Stimulated activated CD8-positive, alpha-beta memory T cell treated with anti-CD3 and anti-CD28 coated beads, Interleukin-7, amount 100 ng/mL, for 4 hours (primary cell): ENCODE measurements around the gene ABCB11.
"Not testable (repeated sequence)": the region's sequence is repeated elsewhere in the genome, so short reads cannot be mapped to it uniquely, and the experiment has no call there.

Source experiments
- DNase-seq, 2 donors: peaks; one replicate each; pipeline ENCODE4 v3.0.0-alpha.2; 2020; ENCODE audit warnings: low read depth in 2 of 2

Gene ABCB11

DNA sequence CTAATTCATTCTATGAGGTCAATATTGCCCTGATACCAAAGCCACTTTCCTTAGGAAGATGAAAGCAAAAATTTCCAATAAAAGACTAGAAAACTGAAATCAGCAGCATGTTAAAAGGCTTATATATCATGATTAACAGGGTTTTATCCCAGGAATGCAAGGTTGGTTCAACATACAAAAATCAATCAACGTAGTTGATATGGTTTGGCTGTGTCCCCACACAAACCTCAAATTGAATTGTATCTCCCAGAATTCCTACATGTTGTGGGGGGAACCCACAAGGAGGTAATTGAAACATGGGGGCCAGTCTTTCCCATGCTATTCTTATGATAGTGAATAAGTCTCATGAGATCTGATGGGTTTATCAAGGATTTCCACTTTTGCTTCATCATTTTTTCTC is 11.7 kb upstream of the ABCB11 start:
- DNase-seq, result no peak

DNA sequence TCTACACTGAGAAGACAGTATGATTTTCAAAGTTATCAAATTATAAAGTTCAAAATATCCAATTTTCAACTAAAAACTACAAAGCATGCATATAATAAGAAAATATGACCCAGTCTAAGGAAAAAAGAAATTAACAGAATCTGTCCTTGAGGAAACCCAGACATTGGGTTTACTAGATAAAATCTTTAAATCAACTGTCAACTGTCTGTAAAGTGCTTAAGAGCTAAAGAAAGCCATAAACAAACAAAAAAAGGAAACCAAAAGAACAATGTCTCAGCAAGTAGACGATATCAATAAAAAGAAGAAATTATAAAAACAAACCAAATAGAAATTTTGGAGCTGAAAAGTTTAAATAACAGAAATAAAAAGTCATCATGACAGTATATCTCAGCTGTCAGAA is 10.5 kb upstream of the ABCB11 start:
- no peak for DNase-seq

DNA sequence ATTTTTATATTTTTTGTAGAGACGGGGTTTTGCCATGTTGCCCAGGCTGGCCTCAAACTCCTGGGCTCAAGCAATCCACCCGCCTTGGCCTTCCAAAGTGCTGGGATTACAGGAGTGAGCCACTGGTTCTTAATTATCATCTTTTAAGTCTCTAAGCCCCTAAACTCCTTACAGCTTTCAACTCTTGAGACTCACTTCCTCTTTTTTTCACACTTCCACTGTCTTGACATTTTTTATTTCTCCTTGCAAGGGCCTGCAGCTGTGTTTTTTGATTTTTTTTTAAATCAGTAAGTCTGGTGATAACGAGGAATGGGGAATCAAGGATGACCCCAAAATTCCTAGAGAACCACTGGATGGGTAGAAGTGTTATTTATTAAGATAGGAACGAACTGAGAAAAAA is 8.6 kb upstream of the ABCB11 start:
- no peak for DNase-seq

DNA sequence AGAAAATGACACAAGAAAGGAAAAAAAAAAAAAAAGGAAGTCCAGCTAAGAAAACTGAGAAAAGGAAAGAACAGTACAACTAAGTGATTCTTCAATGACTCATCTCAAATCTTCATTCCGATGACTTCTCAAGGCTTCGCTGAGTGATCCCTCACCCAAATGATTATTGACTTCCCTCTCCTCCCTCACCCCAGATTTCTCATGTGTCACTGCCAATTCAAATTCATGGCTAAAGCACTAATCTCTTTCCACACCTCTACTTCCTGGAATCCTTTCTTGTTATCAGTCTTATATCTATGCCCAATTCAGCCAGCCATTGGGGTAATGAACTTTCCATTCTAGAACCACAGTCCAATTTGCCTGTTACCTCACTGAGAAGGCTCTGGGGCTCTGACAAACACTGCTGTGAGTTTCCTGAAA is 7.2 kb upstream of the ABCB11 start:
- DNase-seq, result no peak

DNA sequence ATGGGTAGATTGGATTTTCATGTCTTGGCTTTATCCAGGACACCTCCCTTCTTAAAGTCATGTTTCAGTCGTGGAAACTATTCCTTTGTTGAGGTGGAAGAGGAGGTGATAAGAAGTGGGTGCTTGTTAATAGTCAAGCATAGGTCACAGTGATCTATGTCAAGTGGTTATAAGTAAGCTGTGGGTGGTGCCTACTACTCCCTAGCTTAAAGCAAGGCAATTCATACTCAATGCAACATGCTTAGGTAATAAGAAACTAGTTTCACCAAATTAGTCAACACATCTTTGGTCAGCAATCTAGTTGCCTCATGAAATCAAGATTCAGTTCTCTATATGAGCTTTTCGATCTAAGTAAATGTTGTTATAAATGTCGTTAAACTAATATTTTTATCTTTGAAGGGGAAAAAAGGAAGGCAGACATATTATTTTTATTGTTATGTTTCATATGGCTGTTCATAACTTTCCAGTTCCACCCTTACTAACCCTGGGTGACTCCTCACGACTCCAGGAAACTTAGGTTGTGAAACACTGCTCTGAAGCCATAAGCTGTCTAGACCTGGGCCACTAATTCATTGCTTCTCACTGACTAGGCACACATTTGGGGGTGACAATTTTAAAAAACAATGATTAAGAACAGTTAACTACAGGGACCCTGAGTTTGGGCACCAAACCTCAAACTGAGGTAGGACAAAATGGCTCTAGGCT is 5.8 kb upstream of the ABCB11 start:
- no peak for DNase-seq

DNA sequence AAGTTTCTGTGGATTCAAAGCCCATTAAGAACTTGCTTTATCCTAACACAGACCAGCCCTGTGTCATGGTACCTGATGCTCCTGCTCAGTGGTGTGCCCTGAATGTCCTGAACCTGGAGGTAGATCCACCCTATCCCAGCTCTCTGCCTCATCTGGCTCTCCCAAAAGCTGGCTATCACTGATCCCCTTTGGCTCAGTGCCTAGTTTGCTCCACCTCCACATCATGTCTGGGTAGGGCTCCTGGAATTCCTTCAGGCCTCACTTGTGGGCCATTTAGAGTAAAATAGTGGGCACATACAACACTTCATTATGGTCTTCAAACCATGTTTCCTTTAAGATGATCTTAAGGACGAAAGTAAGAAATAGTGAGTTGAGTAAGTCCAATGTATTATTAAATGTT is 4.8 kb upstream of the ABCB11 start:
- DNase-seq, result no peak

DNA sequence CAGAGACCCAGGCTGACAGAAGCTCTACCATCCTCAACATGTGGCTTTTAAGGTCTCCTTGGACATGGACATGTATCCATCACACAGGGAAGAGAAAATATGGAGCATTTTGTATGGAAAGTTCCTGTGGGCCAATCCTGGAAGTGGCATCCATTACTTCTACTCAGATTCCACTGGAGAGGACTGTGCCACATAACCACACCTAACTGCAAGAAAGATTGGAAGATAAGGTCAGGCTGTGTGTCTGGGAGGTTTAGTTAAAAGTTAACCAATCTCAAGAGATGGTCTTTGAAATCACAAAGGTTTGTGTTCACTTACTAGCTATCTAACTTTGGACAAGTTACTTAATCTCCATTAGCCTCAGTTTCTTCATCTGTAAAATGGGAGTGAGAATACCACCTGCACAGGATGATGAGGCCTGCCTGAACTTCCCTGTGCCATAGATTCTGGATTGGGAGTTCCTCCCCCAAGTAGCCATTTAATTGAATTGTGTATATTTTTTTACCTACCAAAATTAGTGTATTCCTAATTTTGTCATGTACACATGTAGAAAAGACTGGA is 3.9 kb upstream of the ABCB11 start:
- no peak for DNase-seq

DNA sequence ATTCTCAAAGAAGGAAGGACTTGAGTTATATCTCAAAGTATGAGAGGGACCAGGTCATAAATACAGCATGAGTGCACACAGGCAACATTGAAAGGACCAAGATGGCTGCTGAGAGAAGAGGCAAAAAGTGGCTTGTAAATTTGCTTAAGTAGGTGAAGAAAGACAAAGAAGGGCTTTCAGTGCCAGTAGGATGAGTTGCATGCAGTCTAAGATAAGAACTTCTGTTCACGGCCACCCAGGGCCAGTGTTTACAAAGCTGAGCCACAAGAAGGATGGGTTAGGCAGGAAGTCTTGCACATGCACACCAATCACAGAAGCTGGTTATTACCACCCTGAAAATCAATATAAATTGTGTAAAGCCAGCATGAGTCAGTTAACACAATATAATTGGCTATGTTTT is 3.1 kb upstream of the ABCB11 start:
- no peak for DNase-seq

DNA sequence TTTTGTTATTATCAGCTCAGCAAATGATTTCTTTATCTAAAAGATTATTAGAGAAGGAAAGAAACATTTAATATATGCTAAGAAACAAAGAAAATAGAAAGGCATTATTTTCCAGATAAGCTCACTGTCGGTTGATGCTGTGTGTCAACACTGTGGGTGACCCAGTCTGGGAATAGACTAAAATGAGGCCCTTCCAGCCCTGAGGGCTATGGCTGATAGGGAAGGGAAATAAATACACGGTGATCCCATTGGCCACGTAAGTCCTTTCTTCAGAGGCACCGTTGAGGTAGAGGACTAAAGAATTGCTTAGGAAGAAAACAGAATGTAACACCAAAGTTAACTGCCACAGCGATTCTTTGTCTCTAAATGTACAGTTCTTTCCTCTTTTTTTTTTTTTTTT is 1.8 kb downstream of the ABCB11 start:
- DNase-seq, result no peak

DNA sequence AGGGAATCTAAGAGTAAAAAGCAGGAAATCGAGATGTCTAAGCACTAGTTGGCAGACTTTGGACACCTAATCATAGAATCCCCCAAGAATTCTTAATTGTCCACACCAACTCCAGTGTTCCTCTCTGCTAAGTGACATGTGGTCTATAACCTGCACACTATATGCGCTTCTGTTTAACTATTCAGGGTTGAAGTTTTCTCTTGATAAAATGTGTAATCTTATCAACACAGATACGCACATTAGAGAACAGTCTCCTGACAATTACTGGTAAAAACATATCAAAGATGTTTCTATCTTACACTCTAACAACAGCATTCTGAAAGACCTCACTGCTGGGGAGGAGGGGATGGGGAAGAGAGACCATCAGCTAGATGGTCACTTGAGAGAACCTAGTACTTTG is 3.9 kb downstream of the ABCB11 start:
- DNase-seq, result no peak

DNA sequence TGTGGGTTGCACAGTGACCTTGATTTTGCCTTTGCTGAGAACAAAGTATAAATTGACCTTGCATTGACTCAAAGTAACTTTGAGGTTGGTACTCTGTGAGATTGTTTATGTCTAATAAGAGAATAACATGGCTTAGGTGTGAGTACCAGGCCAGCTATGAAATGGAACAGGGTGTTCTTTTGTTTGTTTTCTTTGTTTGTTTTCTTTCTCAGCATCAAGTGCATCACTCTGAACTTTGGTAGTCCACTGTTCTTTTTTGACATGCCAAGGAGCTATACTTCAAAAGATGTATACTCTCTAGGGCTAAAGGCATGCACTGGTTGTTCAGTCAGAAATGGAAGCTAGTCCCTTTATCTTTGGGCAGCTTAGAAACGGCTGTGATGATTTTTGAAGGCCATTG is 5.1 kb downstream of the ABCB11 start:
- DNase-seq, result no peak

DNA sequence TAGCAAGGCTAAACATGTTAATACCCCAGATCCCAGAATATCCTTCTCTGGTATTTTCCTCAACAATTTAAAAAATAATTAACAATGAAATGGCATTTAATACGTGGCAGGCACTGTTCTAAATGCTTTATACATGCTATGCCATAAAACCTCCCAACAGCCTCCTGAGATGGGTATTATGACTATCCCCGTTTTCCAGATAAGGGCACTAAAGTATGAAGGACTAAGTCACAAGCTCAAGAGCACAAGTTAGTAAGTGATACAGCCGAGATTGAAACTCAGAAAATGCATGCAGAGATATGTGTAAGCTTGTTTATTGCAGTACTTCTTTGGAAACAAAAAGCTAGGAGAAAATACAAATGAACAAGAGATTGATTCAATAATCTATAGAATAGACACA is 8.0 kb downstream of the ABCB11 start:
- no peak for DNase-seq

DNA sequence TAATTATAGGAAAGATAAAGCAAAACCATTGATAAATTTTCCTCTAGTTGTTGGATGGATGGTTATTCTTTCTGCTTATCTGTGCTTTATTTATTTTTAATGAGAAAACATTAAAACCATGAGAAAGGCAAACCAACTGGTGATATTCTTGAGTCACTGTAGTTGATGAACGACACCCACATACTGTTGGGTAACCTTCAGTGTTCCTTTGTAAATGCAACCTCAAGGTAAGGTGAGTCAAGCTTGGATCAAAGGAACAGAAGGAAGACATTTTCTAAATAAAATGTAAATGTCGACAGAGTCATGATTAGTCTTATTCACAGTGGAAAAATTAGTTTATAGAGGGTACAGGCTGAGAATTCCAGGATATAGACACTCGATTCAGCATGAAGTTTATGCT is 12.7 kb downstream of the ABCB11 start:
- DNase-seq, result no peak

DNA sequence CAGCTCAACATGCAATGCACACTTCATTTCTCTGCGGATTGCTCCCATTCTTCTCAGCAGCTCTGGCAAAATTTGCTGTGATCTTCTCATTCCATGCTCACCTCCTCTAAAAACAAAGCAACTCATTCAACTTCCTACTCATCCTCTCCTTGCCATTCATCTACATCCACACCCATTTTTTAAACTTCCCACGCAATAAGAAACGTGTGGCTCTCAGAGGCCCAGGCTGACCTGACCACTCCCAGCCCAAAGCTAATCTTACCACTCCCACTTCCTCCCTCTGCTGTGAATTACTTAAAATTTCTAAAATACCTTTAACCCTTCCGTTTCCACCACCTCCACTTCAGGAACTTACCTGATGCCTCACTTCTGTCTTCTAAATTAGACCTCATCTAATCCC is 15.2 kb downstream of the ABCB11 start:
- DNase-seq, result no peak

DNA sequence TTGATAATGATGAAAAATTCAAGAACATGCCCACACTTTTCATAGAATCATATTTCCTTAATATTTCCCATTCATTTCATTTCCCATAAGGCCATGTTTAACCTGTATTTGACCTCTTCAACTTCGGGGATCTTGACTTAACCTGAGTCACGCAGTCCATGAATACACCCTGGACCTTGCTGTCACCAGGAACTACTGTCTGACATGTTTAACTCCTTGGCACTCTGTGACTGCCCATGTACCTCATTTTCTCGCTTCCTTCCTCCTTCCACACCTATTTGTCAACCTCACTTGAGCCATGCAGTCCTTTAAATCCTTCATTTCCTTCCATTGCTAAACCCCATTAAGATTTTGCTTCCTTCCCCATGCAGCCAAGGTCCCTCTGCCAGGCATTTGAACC is 16.3 kb downstream of the ABCB11 start:
- DNase-seq, result no peak

DNA sequence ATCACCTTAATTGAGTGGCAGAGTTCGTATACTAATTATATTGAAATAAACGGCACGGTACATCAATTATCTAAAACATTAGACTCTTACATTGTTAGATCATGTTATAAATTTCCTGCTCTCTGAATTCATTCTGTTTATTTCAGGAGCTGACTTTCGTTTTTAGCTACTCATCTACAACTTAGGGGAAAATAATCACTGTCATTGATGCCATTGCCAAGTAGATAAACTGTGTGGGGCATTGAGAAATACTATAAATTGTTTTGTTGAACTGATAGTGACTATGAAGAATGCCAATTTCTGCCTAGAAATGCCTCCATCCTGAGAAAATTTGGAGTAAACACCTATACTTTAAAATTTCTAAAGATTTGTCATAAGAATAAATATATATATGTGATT is 17.5 kb downstream of the ABCB11 start:
- DNase-seq, result no peak

DNA sequence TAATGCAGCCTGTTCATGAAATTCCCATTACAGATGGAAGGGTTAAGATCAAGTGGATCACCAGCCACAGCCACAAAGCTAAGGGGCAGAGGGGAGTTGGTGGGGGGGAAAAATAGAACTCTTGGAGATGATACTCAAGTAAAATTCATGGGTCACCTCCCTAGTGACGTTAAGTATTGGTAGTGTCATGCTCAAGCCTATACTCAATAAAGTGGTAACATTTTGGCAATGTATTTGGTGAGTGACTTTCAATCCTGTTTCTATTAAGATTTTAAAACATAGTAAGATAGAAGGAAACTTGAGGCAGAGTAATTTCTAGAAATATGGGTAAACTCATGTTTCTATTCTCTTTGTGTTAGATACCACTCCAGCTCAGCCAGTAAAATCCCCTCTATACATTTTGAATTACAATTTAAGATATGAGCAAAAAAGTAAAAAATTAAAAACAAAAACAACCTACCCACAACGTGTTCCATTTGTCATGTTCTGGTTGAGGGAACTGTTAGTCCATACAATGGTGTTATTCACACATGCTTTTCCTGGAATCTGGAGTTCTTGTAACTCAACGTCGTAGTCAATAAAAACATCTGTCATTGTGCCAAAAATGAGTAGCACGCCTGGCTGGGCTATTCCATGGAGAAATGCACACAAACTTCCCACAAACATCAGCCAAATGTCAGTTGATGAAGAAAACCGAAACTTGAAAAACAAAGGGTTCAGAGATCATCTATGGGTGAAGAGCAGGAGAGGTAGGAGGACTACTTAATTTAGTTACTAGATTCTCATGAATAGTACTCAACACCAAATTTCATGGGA is 18.1 kb downstream of the ABCB11 start:
- no peak for DNase-seq

DNA sequence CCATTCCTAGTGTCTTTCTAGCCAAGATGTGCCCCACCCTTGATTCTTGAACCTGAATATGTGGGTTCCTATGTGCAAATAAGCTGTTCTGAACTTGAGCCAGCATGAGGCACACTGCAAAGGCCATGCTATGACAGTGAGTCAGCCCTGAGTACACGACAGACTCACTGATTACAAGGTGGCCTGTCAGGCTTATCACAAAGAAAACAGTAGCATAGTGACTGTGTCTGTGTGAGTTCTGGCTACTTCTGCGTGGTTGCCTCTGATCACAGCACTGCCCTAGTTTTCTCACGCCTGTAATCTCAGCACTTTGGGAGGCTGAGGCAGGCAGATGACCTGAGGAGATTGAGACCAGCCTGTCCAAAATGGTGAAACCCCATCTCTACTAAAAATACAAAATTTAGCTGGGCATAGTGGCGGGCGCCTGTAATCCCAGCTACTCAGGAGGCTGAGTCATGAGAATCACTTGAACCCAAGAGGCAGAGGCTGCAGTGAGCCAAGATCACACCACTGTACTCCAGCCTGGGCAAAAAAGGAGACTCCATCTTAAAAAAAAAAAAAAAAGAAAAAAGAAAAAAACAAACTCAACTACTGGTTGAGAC is 18.8 kb downstream of the ABCB11 start:
- not testable (repeated sequence) for DNase-seq

DNA sequence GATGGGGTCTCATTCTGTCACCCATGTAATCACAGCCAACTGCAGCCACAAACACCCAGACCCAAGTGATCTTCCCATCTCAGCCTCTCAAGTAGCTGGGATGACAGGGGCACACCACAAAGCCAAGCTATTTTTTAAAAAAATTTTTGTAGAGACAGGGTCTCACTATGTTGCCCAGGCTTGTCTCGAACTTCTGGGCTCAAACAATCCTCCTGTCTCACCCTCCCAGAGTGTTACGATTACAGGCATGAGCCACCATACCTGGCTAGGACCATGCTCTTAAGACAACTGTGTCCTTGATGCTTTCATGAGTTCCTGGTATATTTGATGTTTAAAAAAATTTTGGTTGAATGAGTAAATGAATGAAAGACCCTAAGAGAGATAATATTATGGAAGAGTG is 19.4 kb downstream of the ABCB11 start:
- no peak for DNase-seq

DNA sequence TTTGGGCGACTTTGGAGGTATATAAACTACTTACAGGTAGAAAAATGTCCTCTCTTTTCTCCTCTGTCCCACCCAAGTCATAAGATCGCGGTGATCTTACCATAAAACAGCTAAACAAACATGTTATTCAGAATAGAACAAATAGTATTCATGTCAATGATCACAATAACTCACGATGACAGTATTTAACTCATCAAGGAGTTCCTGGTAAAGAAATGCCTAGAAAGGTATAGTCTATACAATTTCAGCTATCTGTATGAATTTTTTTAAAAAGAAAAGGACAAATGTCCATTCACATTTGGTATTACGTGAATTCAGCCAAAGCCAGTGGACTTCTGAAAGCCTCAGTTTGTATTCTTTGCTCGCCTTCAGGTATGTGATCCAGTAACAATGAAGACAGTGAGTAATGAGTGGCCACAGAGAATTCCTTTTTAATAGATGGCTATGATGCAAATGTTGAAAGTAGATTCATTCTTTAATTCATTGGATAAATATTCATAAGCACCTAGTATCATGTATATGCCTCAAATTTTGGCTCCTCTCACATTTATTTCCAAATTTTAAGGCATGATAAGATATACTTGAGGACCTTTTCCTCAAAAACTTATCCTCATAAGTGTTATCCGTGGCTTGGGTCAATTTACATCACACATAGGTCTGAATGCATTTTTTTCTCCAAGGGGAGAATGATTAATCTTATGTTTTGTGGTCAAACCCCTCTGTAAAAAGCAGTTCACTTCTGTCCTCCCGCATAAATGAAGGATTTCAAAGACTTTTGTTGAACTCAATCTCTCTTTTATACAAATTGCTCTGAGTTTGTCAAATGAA is 20.3 kb downstream of the ABCB11 start:
- DNase-seq, result no peak

DNA sequence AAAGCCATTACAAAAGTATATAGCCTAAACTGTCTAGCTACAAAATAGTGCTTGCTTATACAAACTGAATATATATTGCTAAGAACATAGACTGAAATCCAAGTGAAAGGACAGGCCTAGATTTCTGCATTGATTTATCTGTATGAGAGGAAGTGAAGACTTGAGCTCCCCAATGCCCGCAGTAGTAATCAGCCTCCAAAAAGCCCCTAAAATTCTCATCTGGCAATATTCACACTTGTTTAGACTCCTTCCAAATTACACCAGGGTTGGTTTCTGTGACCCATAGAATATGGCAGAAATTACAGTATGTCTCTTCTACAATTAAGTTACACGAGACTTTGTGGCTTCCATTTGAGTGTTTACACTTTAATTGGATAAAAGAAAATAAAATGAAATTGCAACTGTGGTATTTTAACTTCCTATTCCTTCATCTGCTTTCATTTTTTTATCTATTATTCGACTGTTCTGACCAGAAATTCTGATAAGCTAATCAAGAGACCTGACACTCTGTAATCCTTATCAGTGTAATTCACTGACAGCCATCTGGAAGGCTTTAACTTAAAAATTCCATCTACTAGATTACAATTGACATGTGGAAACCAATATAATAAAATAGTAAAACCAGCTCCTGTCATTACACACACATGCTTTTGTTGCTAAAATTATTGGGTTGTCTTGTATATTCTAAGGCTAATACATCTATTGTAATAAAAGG is 21.1 kb downstream of the ABCB11 start:
- no peak for DNase-seq
